Dendritic cell treated with granulocyte-macrophage colony-stimulating factor and Interleukin-4, amounts not matched to agents 40 ng/mL and 50 ng/mL, for 4 days (primary cell): ENCODE data around the gene HS3ST5.
"Not testable (repeated sequence)": the region's sequence is repeated elsewhere in the genome, so short reads cannot be mapped to it uniquely, and the experiment has no call there.

ENCODE experiments used
- H3K27ac Mint-ChIP-seq: one replicate; pipeline ENCODE4 v1.8.0; 2022; ENCODE audit warnings: mild to moderate bottlenecking, mixed read lengths
- H3K27me3 Mint-ChIP-seq: one replicate; pipeline ENCODE4 v1.8.0; 2022; ENCODE audit warnings: mild to moderate bottlenecking, mixed read lengths
- H3K36me3 Mint-ChIP-seq: one replicate; pipeline ENCODE4 v1.8.0; 2022; ENCODE audit warnings: low read depth, mixed read lengths
- H3K4me1 Mint-ChIP-seq: one replicate; pipeline ENCODE4 v1.8.0; 2022; ENCODE audit warnings: low read depth, mixed read lengths
- H3K4me3 Mint-ChIP-seq: one replicate; pipeline ENCODE4 v1.8.0; 2022; ENCODE audit warnings: mild to moderate bottlenecking, moderate library complexity, mixed read lengths
- H3K9me3 Mint-ChIP-seq: one replicate; pipeline ENCODE4 v1.8.0; 2022; ENCODE audit warnings: mixed read lengths
- intact Hi-C: fragments of 100-400 bp; cut with micrococcal nuclease; formaldehyde crosslinking; loops from one replicate; pipeline ENCODE4 v1.15.0; 2022

Gene HS3ST5

DNA sequence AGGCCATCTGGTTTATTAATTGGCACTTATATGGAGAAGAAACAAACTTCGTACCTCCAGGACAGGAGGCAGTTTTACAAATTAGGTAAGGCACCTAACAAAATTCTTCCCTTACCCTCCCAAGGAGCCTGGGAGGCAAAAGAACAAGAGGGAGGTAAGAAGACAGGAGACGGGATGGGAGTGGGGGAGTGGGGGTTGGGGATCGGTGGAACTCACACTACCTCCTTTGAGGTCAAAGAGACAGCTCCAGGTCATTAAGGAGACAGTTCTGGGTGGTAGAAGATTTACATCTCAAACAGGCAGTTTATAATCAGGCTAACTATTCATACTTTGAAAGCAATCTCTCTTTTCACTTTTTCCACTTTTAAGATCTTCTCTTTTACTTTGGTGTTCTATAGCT lies 259.6 kb downstream of the HS3ST5 start:
- intact Hi-C loops = no loop called here
- H3K9me3 Mint-ChIP-seq = no peaks in the 10 kb centered on the region
- no peaks in the 10 kb centered on the region for H3K27me3 Mint-ChIP-seq
- no peaks in the 10 kb centered on the region for H3K36me3 Mint-ChIP-seq
- H3K4me3 Mint-ChIP-seq = no peak overlapping the region
- no peak overlapping the region for H3K27ac Mint-ChIP-seq
- no peaks in the 10 kb centered on the region for H3K4me1 Mint-ChIP-seq

DNA sequence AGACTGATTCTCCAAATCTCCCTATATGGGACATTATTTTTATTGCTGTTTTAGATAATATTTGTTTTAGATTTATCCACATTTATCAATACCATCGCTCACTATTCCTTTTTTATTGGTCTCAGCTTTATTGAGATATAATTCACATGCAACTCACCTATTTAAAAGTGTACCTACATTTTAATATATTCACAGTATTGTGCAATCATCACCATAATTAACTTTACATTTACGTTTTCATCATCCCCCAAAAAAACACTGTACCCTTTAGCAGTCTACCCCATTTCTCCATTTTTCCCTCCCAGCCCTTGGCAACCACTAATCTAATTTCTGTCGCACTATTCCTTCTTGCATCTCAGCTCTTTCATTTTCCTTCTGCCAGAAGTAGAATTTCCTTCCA lies 261.1 kb downstream of the HS3ST5 start:
- Mint-ChIP-seq H3K4me1 (no peaks in the 10 kb centered on the region), H3K9me3 (no peaks in the 10 kb centered on the region), H3K27me3 (no peaks in the 10 kb centered on the region), H3K36me3 (no peaks in the 10 kb centered on the region), H3K4me3 (no peak overlapping the region), H3K27ac (no peak overlapping the region)
- intact Hi-C loops = no loop called here

DNA sequence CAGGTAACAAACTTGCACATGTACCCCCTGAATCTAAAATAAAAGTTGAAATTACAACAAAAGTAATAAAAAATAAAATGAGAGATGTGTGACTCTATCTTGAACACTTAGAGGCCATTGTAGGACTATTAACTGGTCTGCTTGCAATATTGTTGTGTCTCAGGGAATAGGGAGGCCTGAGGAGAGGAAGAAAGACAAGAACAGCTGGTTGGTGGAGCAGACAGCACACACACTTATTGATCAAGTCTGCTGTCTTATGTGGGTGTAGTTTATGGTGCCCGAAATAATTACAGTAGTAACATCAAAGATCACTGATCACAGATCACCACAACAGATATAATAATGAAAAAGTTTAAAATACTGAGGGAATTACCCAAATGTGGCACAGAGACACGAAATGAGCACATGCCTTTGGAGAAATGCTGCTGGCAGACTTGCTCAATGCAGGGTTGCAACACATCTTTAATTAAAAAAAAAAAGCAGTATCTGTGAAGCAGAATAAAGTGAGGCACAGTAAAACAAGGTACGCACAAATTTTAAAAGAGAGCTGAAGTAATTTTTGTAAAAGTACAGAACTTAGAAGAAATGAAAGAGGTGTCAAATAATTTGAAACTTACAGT lies 261.8 kb downstream of the HS3ST5 start:
- Mint-ChIP-seq H3K27ac (no peak overlapping the region), H3K4me1 (no peaks in the 10 kb centered on the region), H3K4me3 (no peak overlapping the region), H3K9me3 (no peaks in the 10 kb centered on the region), H3K27me3 (no peaks in the 10 kb centered on the region), H3K36me3 (no peaks in the 10 kb centered on the region)
- intact Hi-C loops = no loop called here

DNA sequence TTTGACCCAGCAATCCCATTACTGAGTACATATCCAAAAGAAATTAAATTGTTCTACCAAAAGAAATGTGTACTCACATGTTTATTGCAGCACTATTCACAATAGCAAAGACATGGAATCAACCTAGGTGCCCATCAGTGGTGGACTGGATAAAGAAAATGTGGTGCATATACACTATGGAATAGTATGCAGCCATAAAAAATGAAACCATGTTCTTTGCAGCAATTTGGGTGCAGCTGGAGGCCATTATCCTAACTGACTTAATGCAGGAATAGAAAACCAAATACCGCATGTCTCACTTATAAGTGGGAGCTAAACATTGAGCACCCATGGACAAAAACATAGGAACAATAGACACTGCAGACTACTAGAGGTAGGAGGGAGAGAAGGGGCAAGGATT lies 262.4 kb downstream of the HS3ST5 start:
- intact Hi-C loops, H3K27ac Mint-ChIP-seq, H3K9me3 Mint-ChIP-seq, H3K4me1 Mint-ChIP-seq, H3K36me3 Mint-ChIP-seq, H3K4me3 Mint-ChIP-seq, H3K27me3 Mint-ChIP-seq: not testable (repeated sequence)

DNA sequence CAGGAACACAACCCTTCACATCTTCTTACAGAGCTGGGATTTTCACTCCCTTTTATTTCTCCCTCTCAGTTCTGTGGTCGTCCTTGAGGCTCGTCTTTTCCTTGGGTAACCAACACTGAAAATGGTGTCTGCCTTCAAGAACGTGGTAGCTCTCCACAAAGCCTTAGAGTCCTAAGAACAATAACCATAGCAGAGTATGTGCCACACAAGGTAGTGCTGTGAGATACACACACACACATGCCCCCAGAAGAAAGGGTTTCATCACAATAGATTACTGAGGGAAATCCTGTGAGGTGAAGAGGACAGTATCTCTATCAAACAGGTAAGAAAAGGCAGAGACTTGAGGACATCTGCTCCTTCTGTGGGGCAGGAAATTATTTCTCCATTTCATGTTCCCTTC lies 267.0 kb downstream of the HS3ST5 start:
- Mint-ChIP-seq H3K27ac (no peak overlapping the region), H3K27me3 (no peaks in the 10 kb centered on the region), H3K36me3 (no peaks in the 10 kb centered on the region), H3K4me1 (no peaks in the 10 kb centered on the region), H3K4me3 (no peak overlapping the region), H3K9me3 (peaks cover 8% of the 10 kb centered on the region)
- intact Hi-C loops = no loop called here

DNA sequence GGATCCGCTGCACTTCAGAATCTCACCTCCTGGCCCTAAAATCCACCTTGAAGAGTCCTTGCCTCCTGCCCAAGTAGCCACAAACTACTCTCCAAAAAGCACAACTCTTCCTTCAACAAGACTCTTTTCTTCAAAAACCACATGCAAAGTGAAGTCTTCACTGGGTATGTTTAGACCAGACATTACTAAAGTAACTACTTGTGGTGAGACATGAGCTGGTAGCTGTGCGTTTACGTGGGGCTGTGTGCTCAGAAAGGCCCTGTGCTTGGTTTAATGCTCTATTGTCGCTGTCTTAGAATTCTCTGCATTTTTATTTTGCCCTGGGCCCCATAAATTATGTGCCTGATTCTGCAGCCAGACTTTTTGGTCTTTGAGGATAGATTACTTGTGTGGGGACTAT lies 267.5 kb downstream of the HS3ST5 start:
- H3K4me1 Mint-ChIP-seq = no peaks in the 10 kb centered on the region
- no peaks in the 10 kb centered on the region for H3K27me3 Mint-ChIP-seq
- no peaks in the 10 kb centered on the region for H3K36me3 Mint-ChIP-seq
- intact Hi-C loops = no loop called here
- H3K27ac Mint-ChIP-seq = no peak overlapping the region
- H3K9me3 Mint-ChIP-seq = peaks cover 8% of the 10 kb centered on the region
- H3K4me3 Mint-ChIP-seq = no peak overlapping the region

DNA sequence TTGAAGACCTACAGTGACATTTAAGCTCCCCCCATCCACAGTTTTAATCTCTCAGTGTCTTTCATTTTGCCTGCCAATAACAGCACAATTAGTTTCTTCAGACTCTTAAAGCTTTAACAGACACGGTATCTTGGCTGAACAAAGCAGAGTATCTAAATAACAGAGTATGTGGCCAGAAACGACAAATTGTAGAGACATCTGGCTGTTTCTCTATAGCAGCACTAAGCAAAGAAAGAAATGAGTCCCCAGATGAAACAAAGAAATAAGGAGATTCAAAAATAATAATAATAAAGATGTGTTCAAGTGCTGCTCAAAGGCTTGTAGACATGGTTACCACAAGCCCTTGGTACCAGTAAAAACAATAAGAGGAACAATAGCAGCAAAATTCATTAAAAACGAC lies 274.1 kb downstream of the HS3ST5 start:
- intact Hi-C loops = no loop called here

DNA sequence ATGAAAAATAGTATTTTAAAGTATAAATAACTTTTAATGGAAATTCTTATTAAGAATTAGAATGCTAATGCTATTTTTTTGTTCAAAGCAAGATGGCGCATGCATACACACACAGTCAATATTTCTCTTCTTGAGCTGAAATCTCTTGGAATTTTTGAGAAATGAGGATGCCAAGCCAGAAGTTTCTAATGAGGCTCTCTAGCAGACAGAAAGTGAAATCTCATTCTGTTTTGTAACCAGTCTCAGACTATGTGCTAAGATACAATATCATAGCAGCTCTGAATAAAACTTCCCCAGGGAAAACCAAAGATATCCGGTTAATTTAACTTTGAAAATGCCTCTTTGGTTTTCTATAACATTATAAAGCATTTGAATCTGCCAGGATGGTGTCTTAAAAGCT lies 274.7 kb downstream of the HS3ST5 start:
- H3K36me3 Mint-ChIP-seq = no peaks in the 10 kb centered on the region
- no peak overlapping the region for H3K4me3 Mint-ChIP-seq
- H3K27ac Mint-ChIP-seq = no peak overlapping the region
- intact Hi-C loops = no loop called here
- no peaks in the 10 kb centered on the region for H3K9me3 Mint-ChIP-seq
- H3K4me1 Mint-ChIP-seq = no peaks in the 10 kb centered on the region
- no peaks in the 10 kb centered on the region for H3K27me3 Mint-ChIP-seq

More for the DNA sequence above, 274.1 kb downstream of the HS3ST5 start:
- no peaks in the 10 kb centered on the region for H3K27me3 Mint-ChIP-seq
- H3K36me3 Mint-ChIP-seq = no peaks in the 10 kb centered on the region
- no peaks in the 10 kb centered on the region for H3K4me1 Mint-ChIP-seq
- H3K4me3 Mint-ChIP-seq = no peak overlapping the region
- no peak overlapping the region for H3K27ac Mint-ChIP-seq
- H3K9me3 Mint-ChIP-seq = no peaks in the 10 kb centered on the region

DNA sequence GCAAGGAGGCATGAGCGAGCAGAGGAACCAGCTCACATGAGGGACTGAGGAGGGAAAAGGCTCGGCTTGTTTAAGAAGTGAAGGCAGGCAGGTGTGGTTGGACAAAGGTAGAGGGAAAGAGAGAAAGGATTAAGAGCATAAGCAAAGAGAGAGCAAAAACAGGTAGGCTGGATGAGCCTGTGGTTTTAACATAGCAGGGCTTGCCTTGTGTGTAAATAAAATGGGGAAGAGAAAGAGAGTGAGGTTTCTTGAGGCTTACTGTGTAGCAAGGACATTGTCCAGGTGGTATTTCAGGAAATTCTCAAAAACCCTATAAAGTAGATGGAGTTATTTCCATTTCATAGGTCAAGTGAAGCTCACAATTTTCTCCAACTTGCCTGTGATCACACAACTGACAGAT lies 278.0 kb downstream of the HS3ST5 start:
- H3K27me3 Mint-ChIP-seq = no peaks in the 10 kb centered on the region
- H3K9me3 Mint-ChIP-seq = no peaks in the 10 kb centered on the region
- intact Hi-C loops = no loop called here
- no peak overlapping the region for H3K4me3 Mint-ChIP-seq
- H3K36me3 Mint-ChIP-seq = no peaks in the 10 kb centered on the region
- H3K4me1 Mint-ChIP-seq = no peaks in the 10 kb centered on the region
- no peak overlapping the region for H3K27ac Mint-ChIP-seq

DNA sequence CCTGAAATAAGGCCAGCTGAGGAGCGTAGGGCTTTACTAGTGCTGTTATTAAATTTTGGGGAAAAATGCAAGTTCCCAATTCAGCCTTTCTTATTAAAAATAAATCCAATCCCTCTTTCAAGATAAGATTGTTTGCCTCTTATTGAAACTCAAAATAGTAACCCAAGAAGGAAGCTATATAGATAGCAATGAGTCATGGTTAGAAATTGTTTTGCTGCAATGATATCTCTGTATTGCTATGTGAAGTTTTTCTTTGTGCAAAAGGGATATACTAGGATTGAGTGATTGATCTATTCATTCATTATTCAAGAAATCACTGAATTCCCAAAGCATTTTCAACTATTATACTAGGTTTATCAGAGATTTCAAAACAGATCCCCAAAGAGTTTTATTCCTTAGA lies 278.9 kb downstream of the HS3ST5 start:
- H3K27ac Mint-ChIP-seq = no peak overlapping the region

DNA sequence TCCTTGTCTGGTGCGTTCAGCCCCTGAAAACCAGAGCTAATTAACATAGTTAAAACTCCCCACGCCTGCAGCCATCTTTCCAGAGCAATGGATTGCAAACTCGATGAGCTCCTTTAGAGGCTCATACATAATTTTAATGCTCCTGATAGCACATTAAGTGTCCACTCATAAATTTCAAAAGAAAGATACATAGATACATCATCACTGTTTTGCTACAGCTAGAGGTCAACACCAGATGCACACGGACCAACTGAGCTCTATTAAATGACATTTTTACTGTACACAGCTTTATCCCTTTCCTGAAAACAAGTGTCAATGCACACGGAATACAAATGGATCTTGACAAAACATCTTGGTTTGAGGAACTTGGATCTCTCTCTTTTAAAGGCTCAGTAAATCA lies 280.6 kb downstream of the HS3ST5 start:
- H3K27ac Mint-ChIP-seq = no peak overlapping the region
- no peaks in the 10 kb centered on the region for H3K27me3 Mint-ChIP-seq
- no peak overlapping the region for H3K4me3 Mint-ChIP-seq
- no peaks in the 10 kb centered on the region for H3K4me1 Mint-ChIP-seq
- intact Hi-C loops = no loop called here
- no peaks in the 10 kb centered on the region for H3K9me3 Mint-ChIP-seq
- no peaks in the 10 kb centered on the region for H3K36me3 Mint-ChIP-seq

More for the DNA sequence above, 278.9 kb downstream of the HS3ST5 start:
- Mint-ChIP-seq H3K27me3 (no peaks in the 10 kb centered on the region), H3K4me3 (no peak overlapping the region), H3K4me1 (no peaks in the 10 kb centered on the region), H3K9me3 (no peaks in the 10 kb centered on the region), H3K36me3 (no peaks in the 10 kb centered on the region)
- intact Hi-C loops = no loop called here

DNA sequence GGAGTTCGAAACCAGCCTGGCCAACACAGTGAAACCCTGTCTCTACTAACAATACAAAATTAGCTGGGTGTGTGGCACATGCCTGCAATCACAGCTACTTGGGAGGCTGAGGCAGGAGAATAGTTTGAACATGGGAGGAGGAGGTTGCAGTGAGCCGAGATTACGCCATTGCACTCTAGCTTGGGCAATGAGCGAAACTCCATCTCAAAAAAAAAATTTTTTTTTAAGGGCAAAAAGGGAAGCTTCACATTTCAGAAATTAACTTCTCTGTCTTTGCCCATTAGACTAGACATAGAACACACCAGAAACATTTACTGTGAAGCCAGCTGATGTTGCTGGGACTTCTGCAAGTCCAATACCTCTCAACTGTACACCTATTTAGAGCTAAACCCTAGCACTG lies 281.1 kb downstream of the HS3ST5 start:
- Mint-ChIP-seq H3K36me3 (no peaks in the 10 kb centered on the region), H3K9me3 (no peaks in the 10 kb centered on the region), H3K4me3 (no peak overlapping the region), H3K27me3 (no peaks in the 10 kb centered on the region), H3K27ac (no peak overlapping the region), H3K4me1 (no peaks in the 10 kb centered on the region)
- intact Hi-C loops = no loop called here

DNA sequence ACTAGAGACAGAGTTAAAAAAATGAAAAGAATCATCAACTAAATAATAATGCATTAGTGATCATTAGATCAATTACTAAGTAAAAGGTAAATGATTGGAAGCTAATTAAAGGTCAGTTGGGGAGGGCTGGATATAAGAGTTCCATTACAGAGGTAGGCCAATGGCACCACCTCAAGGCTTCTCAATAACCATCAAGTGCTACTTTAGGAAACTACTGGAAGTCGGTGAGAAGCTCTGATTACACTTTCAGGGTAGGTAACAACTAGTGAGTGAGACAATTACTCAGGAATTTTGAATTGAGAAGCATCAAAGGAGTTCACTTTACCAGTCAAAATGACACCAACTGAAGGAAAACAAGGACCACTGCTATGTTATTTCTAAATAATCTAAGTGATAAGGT lies 281.7 kb downstream of the HS3ST5 start:
- Mint-ChIP-seq H3K4me1 (no peaks in the 10 kb centered on the region), H3K36me3 (no peaks in the 10 kb centered on the region), H3K9me3 (no peaks in the 10 kb centered on the region), H3K27me3 (no peaks in the 10 kb centered on the region), H3K27ac (no peak overlapping the region), H3K4me3 (no peak overlapping the region)
- intact Hi-C loops = no loop called here

DNA sequence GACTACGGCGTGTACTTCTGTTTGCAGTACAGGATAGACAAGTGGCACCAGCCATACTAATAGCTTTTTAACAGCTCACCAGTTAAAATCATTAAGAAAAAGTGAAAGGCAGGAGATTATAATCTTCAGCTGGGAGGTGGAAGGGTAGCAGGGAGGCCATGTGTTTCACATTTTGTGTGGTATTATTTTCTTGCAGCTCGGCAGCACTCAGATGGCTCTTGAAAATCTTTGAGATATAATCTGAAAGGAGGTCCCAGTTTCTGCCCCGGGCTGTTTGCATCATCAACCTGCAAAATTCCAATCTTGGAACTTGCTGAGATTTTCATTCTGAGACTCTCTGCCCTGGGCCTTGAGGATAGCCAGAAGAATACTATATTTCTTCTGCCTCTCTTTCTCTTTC lies 284.4 kb downstream of the HS3ST5 start:
- Mint-ChIP-seq H3K9me3 (no peaks in the 10 kb centered on the region), H3K36me3 (no peaks in the 10 kb centered on the region), H3K4me1 (no peaks in the 10 kb centered on the region), H3K27me3 (no peaks in the 10 kb centered on the region), H3K4me3 (no peak overlapping the region), H3K27ac (no peak overlapping the region)
- intact Hi-C loops = no loop called here

DNA sequence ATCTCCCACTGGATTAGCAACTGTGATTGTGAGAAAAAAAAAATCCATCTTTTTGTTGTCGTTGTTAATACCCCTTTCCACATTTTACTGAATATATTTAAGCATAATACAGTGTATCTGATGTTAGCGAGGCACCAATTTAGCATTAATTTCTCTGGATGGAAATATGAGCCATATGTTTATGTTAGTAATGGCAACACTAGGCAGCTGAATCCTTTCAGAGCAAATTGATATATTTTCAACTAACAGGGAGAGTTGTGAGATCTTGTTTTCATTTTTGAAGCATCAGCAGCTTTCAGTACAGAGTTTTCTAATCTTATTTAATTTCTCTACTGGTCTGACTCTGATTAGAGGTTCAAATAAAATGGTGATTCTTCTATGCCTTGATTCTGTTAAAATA lies 287.1 kb downstream of the HS3ST5 start:
- Mint-ChIP-seq H3K27me3 (no peaks in the 10 kb centered on the region), H3K36me3 (no peaks in the 10 kb centered on the region), H3K4me1 (no peaks in the 10 kb centered on the region), H3K9me3 (no peaks in the 10 kb centered on the region), H3K4me3 (no peak overlapping the region), H3K27ac (no peak overlapping the region)
- intact Hi-C loops = no loop called here
